Adrenal gland (tissue), 5 donors: ENCODE measurements around the gene PNRC1.

Source experiments
- POLR2A ChIP-seq, 2 donors: fragments of 450-650 bp; IDR thresholded peaks; one replicate each; pipeline ENCODE4 v1.6.1; 2017; ENCODE audit warnings: antibody characterized with exemption in 2 of 2, mild to moderate bottlenecking in 2 of 2, moderate library complexity in 1 of 2
- TF ChIP-seq, protein P1 (sequence below), 6 experiments: fragments of 450-650 bp in 4 of 6; fragments of 200-600 bp in 2 of 6; sonication (generic) in 1 of 6; IDR thresholded peaks; 1 replicate in 5 of 6; 2 replicates in 1 of 6; pipeline versions ENCODE4 v1.5.1 to v1.8.0; 2016 to 2021; ENCODE audit warnings: antibody characterized with exemption in 6 of 6, mild to moderate bottlenecking in 2 of 6, moderate library complexity in 1 of 6
- donor health status: DM: no; HTN: no; CAD: no.

DNA sequence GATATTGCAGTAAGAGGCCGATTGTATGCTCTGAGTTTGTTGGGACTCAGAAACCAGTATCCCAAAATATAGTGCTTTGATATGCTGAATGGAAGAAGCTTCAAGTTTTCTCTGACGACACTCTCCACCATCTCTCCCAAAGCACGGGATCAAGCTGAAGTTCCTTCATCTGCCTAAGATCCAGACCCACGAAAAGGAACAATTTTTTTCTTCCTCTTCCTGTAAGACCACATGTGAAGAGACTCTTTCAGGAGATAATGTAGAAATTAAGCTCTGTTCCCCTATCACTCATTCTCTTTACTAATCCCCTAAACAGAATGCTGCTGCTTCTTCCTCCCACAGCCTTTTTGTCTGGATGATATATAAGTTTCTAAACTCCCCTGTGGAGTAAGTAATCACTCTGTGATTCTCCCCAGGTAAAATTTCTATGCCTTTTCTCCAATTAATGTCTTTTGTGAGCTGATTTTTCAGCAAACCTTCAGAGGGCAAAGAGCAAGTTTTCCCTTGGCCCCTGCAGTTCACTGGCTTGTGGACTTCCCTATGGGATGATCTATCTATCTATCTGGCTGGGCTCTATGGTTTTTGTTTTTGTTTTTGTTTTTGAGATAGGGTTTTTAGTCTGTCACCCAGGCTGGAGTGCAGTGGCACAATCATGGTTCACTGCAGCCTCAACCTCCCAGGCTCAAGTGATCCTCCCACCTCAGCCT lies 13.5 kb upstream of the PNRC1 start:
- TF ChIP-seq, protein P1, sequence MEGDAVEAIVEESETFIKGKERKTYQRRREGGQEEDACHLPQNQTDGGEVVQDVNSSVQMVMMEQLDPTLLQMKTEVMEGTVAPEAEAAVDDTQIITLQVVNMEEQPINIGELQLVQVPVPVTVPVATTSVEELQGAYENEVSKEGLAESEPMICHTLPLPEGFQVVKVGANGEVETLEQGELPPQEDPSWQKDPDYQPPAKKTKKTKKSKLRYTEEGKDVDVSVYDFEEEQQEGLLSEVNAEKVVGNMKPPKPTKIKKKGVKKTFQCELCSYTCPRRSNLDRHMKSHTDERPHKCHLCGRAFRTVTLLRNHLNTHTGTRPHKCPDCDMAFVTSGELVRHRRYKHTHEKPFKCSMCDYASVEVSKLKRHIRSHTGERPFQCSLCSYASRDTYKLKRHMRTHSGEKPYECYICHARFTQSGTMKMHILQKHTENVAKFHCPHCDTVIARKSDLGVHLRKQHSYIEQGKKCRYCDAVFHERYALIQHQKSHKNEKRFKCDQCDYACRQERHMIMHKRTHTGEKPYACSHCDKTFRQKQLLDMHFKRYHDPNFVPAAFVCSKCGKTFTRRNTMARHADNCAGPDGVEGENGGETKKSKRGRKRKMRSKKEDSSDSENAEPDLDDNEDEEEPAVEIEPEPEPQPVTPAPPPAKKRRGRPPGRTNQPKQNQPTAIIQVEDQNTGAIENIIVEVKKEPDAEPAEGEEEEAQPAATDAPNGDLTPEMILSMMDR (IDR thresholded peaks at IDR 0.05) = no peak
- TF ChIP-seq POLR2A (IDR thresholded peaks at IDR 0.05) = no peak
